ENCODE measurements around the gene CCL27.

Gene CCL27

GRCh38 chr9:34629491-34629808 is 33.0 kb downstream of the CCL27 start:
- no peak for DNase-seq (ENCODE audit: low read depth, low spot score)
- in situ Hi-C loops (cut with HindIII; ENCODE audit: low sequenced_read_pairs) = no loop called here
- no peak overlapping the region for H3K4me3 ChIP-seq (ENCODE audit: low read depth, low read length)
- no peak for TF ChIP-seq CTCF (IDR thresholded peaks at IDR 0.05; ENCODE audit: low read depth, low read length)

GRCh38 chr9:34628656-34629490 is 33.6 kb downstream of the CCL27 start, which contains the start of gene ARID3C:
Gene ARID3C (minus strand): TSS chr9:34629066. CDS start chr9:34628014, 1,052 bp downstream.
- in situ Hi-C loops (cut with HindIII; ENCODE audit: low sequenced_read_pairs) = no loop called here
- TF ChIP-seq CTCF (IDR thresholded peaks at IDR 0.05; ENCODE audit: low read depth, low read length) = no peak
- H3K4me3 ChIP-seq (ENCODE audit: low read depth, low read length) = no peak within 1 kb of the TSS
- DNase-seq (ENCODE audit: low read depth, low spot score) = no peak

GRCh38 chr9:34627716-34628655 is 34.5 kb downstream of the CCL27 start:
- TF ChIP-seq CTCF (IDR thresholded peaks at IDR 0.05; ENCODE audit: low read depth, low read length) = no peak
- H3K4me3 ChIP-seq (ENCODE audit: low read depth, low read length) = no peak overlapping the region
- no peak for DNase-seq (ENCODE audit: low read depth, low spot score)
- in situ Hi-C loops (cut with HindIII; ENCODE audit: low sequenced_read_pairs) = no loop called here

GRCh38 chr9:34625186-34625486 is 37.3 kb downstream of the CCL27 start:
- no peak overlapping the region for H3K4me3 ChIP-seq (ENCODE audit: low read depth, low read length)
- no peak for TF ChIP-seq CTCF (IDR thresholded peaks at IDR 0.05; ENCODE audit: low read depth, low read length)
- DNase-seq (ENCODE audit: low read depth, low spot score) = no peak
- in situ Hi-C loops (cut with HindIII; ENCODE audit: low sequenced_read_pairs) = no loop called here

- no peak for TF ChIP-seq CTCF (IDR thresholded peaks at IDR 0.05; ENCODE audit: low read depth, low read length)
- H3K4me3 ChIP-seq (ENCODE audit: low read depth, low read length) = no peak overlapping the region
- DNase-seq (ENCODE audit: low read depth, low spot score) = no peak
- in situ Hi-C loops (cut with HindIII; ENCODE audit: low sequenced_read_pairs) = no loop called here
Observed at GRCh38 chr9:34624475-34625185, 37.8 kb downstream of the CCL27 start.
